ENCODE data around the gene OPALIN. TPM values are rescaled to one million over a fixed set of nuclear protein-coding genes. Genes with fewer than 3 reads are reported as not detected.

The OPALIN gene
- total RNA-seq, 4 donors from 2014 or later, result not detected

GRCh38 chr10:96306516-96306915 lies 52.3 kb downstream of the OPALIN start:
- H3K27ac ChIP-seq, result no peak overlapping the region
- TF ChIP-seq CTCF (IDR thresholded peaks at IDR 0.05) (no peak), POLR2A (IDR thresholded peaks at IDR 0.05) (no peak)
- peak in 2 of 3 donors; percentile 49 to 67 for DNase-seq
- no peaks in the 10 kb centered on the region for H3K9me3 ChIP-seq
- no peaks in the 10 kb centered on the region for H3K36me3 ChIP-seq
- no peaks in the 10 kb centered on the region for H3K27me3 ChIP-seq
- no peak overlapping the region for H3K4me3 ChIP-seq
- H3K4me1 ChIP-seq, result no peaks in the 10 kb centered on the region

- TF ChIP-seq CTCF (IDR thresholded peaks at IDR 0.05), result no peak
- TF ChIP-seq POLR2A (IDR thresholded peaks at IDR 0.05), result no peak
- Histone ChIP-seq H3K4me1 (no peaks in the 10 kb centered on the region), H3K4me3 (no peak overlapping the region), H3K9me3 (no peaks in the 10 kb centered on the region), H3K27ac (no peak overlapping the region), H3K27me3 (no peaks in the 10 kb centered on the region), H3K36me3 (no peaks in the 10 kb centered on the region)
- DNase-seq, result no peak
These were observed 53.8 kb downstream of the OPALIN start for GRCh38 chr10:96305019-96305418.

- Histone ChIP-seq H3K4me3 (no peak within 1 kb of the TSS), H3K27ac (no peak within 1 kb of the TSS), H3K4me1 (no peaks in the 10 kb centered on the region), H3K27me3 (no peaks in the 10 kb centered on the region), H3K9me3 (no peaks in the 10 kb centered on the region), H3K36me3 (no peaks in the 10 kb centered on the region)
- TF ChIP-seq CTCF (IDR thresholded peaks at IDR 0.05) (no peak), POLR2A (IDR thresholded peaks at IDR 0.05) (no peak)
- DNase-seq, result no peak
These were observed 54.6 kb downstream of the OPALIN start, which contains the start of gene DNTT for GRCh38 chr10:96304230-96304629. Gene DNTT (plus strand): TSS chr10:96304434. CDS start chr10:96304498, 64 bp downstream.

GRCh38 chr10:96301616-96302015 lies 57.2 kb downstream of the OPALIN start:
- Histone ChIP-seq H3K4me1 (no peaks in the 10 kb centered on the region), H3K36me3 (no peaks in the 10 kb centered on the region), H3K27me3 (no peaks in the 10 kb centered on the region), H3K9me3 (no peaks in the 10 kb centered on the region), H3K27ac (no peak overlapping the region), H3K4me3 (no peak overlapping the region)
- DNase-seq, result no peak
- TF ChIP-seq CTCF (IDR thresholded peaks at IDR 0.05) (no peak), POLR2A (IDR thresholded peaks at IDR 0.05) (no peak)

- no peak for DNase-seq
- Histone ChIP-seq H3K9me3 (no peaks in the 10 kb centered on the region), H3K4me3 (no peak overlapping the region), H3K4me1 (no peaks in the 10 kb centered on the region), H3K27ac (peak overlapping the region in 1 of 4 donors; percentile 20), H3K27me3 (no peaks in the 10 kb centered on the region), H3K36me3 (no peaks in the 10 kb centered on the region)
- no peak for TF ChIP-seq POLR2A (IDR thresholded peaks at IDR 0.05)
- TF ChIP-seq CTCF (IDR thresholded peaks at IDR 0.05), result no peak
These were observed 59.4 kb downstream of the OPALIN start for GRCh38 chr10:96299383-96299782.

- Histone ChIP-seq H3K27ac (no peak overlapping the region), H3K36me3 (no peaks in the 10 kb centered on the region), H3K9me3 (no peaks in the 10 kb centered on the region), H3K4me1 (no peaks in the 10 kb centered on the region), H3K27me3 (no peaks in the 10 kb centered on the region), H3K4me3 (no peak overlapping the region)
- no peak for DNase-seq
- TF ChIP-seq POLR2A (IDR thresholded peaks at IDR 0.05), result no peak
- no peak for TF ChIP-seq CTCF (IDR thresholded peaks at IDR 0.05)
These were observed 60.4 kb downstream of the OPALIN start for GRCh38 chr10:96298362-96298761.
